Measurements from ENCODE around the gene PIGS. TPM values are rescaled to one million over a fixed set of nuclear protein-coding genes. Genes with fewer than 3 reads are reported as not detected.

The PIGS gene
- total RNA-seq, 2 donors from 2014 or later = 74.9 to 93.2 TPM

DNA sequence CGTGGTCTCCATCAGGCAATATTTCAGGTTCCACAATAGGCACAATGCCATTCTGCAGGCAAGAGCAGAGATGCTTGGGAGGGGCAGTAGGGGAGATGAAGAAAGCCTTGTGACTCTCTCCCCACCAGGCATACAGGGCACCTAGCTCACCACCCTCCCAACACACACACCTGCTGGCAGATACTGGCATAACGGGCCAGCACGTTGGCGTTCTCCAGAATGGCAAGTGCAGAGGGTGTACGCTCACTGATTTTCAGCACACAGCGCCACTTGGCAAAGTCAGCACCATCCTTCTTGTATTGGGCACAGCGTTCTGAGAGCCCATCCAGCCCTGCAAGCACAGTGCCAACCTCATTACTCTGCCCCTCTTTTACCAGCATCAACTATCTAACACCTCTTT is 3.2 kb upstream of the PIGS start:
- DNase-seq (ENCODE audit: low spot score) (no peak), ATAC-seq (no peak)
- Mint-ChIP-seq H3K27me3 (no peaks in the 10 kb centered on the region), H3K36me3 (peaks cover 5% of the 10 kb centered on the region), H3K27ac (no peak overlapping the region), H3K9me3 (no peaks in the 10 kb centered on the region), H3K4me1 (ENCODE audit: low read depth in 2 of 2) (peaks cover 41 to 48% of the 10 kb centered on the region in 2 donors), H3K4me3 (no peak overlapping the region)

DNA sequence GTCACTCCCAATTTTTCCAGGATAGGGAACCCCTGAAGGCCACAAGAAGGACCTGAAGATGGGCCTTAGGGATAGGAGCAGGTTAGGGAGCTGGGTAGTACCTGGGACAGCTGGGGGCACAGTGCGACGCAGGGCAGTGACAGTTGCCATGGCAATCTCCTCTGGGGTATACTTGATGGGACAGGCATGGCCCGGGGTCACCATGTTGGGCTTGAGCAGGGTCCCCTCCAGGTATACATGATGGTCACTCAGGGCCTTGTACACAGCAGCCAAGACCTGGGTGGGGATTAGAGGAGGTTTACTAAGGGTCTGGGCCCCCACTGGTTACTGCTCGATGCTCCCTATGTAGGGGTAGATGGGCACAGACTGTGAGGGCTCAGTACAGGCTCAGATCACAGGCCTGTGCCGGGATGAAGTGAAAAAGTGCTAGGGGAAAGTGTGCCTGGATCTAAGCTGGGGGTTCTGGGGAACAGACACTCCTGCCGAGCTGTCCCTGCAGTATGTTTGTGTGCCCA is 2.7 kb upstream of the PIGS start:
- Mint-ChIP-seq H3K27me3 (no peaks in the 10 kb centered on the region), H3K27ac (no peak overlapping the region), H3K36me3 (peaks cover 1% of the 10 kb centered on the region), H3K4me3 (no peak overlapping the region), H3K4me1 (ENCODE audit: low read depth in 2 of 2) (peaks cover 43 to 45% of the 10 kb centered on the region in 2 donors), H3K9me3 (no peaks in the 10 kb centered on the region)
- no peak for ATAC-seq
- DNase-seq (ENCODE audit: low spot score) = no peak

GRCh38 chr17:28573521-28573920 is 2.2 kb upstream of the PIGS start:
- H3K27ac Mint-ChIP-seq = no peak overlapping the region
- no peaks in the 10 kb centered on the region for H3K36me3 Mint-ChIP-seq
- DNase-seq (ENCODE audit: low spot score) (no peak), ATAC-seq (no peak)
- peaks cover 44 to 45% of the 10 kb centered on the region in 2 donors for H3K4me1 Mint-ChIP-seq (ENCODE audit: low read depth in 2 of 2)
- H3K9me3 Mint-ChIP-seq = no peaks in the 10 kb centered on the region
- H3K4me3 Mint-ChIP-seq = no peak overlapping the region
- no peaks in the 10 kb centered on the region for H3K27me3 Mint-ChIP-seq

GRCh38 chr17:28573040-28573380 is 1.7 kb upstream of the PIGS start:
- Mint-ChIP-seq H3K4me3 (peak overlapping the region; percentile 94), H3K27ac (peak overlapping the region; percentile 83 to 96), H3K4me1 (ENCODE audit: low read depth in 2 of 2) (peaks cover 49 to 50% of the 10 kb centered on the region in 2 donors), H3K27me3 (no peaks in the 10 kb centered on the region), H3K36me3 (no peaks in the 10 kb centered on the region), H3K9me3 (no peaks in the 10 kb centered on the region)
- DNase-seq (ENCODE audit: low spot score) (no peak), ATAC-seq (no peak)

- Mint-ChIP-seq H3K4me3 (peak overlapping the region; percentile 94), H3K27me3 (no peaks in the 10 kb centered on the region), H3K9me3 (no peaks in the 10 kb centered on the region), H3K4me1 (ENCODE audit: low read depth in 2 of 2) (peaks cover 55 to 56% of the 10 kb centered on the region in 2 donors), H3K36me3 (no peaks in the 10 kb centered on the region), H3K27ac (peak overlapping the region; percentile 83 to 96)
- DNase-seq (ENCODE audit: low spot score) = no peak
- ATAC-seq = no peak
Observed at GRCh38 chr17:28572259-28573039, 1.1 kb upstream of the PIGS start.

DNA sequence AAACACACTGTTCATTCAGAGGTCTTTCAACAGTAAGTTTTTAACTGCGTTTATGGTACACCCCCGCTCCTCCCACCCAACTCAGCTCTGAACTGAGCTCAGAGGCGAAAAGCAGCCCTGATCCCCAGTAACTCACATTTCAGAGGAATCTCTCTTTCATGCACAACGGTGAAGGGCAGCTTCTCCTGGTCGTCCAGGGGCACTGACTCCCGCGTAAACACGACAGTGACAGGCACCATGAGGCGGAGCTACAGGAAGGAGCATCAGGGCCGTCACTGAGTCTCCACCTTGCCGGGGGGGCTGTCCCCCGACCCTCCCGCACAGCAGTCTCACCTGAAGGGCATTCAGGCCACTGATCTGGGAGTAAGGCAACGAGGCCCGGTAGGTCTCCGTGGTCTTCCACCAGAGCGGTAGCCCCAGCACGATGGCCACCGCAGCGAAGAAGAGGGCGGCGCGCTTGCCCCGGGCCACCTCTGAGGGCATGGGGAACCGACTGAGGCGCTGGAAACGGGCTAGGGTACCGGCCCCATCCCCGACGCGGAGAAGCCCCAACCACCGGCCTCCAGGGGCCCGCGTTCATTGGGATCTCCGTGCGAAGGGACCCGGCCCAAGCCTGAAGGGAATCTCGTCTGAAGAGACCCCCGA is 486 bp downstream of the PIGS start:
- H3K27ac Mint-ChIP-seq = peak overlapping the region; percentile 83 to 96
- no peaks in the 10 kb centered on the region for H3K36me3 Mint-ChIP-seq
- peak overlapping the region; percentile 94 for H3K4me3 Mint-ChIP-seq
- no peaks in the 10 kb centered on the region for H3K27me3 Mint-ChIP-seq
- ATAC-seq (peak; percentile 56 to 68), DNase-seq (ENCODE audit: low spot score) (no peak)
- peaks cover 47 to 49% of the 10 kb centered on the region in 2 donors for H3K4me1 Mint-ChIP-seq (ENCODE audit: low read depth in 2 of 2)
- H3K9me3 Mint-ChIP-seq = no peaks in the 10 kb centered on the region

- Mint-ChIP-seq H3K36me3 (no peaks in the 10 kb centered on the region), H3K27ac (peak overlapping the region; percentile 1 to 83), H3K4me1 (ENCODE audit: low read depth in 2 of 2) (peaks cover 46 to 49% of the 10 kb centered on the region in 2 donors), H3K4me3 (peak overlapping the region; percentile 94), H3K9me3 (no peaks in the 10 kb centered on the region), H3K27me3 (no peaks in the 10 kb centered on the region)
- no peak for DNase-seq (ENCODE audit: low spot score)
- ATAC-seq = no peak
Observed at GRCh38 chr17:28569446-28569845, 1.9 kb downstream of the PIGS start.

DNA sequence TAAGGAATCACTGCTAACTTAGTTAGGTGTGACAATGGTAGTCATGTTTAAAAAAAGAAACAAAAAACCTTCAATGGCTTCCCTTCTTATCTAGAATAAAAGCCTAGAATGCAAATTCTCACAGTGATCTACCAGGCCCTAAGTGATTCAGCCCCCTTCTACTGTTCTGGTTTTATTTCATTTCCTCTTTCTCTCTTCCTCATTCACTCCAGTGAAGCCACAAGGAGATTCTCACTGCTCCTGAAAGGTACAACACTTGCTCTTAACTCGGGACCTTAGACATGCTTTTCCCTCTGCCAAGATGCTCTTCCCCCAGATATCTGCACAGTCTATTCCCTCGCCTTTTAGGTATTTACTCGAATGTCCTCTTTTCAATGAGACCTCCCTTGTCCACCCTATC is 3.7 kb downstream of the PIGS start:
- peaks cover 40 to 42% of the 10 kb centered on the region in 2 donors for H3K4me1 Mint-ChIP-seq (ENCODE audit: low read depth in 2 of 2)
- no peak for DNase-seq (ENCODE audit: low spot score)
- no peak for ATAC-seq
- peak overlapping the region; percentile 40 to 49 for H3K27ac Mint-ChIP-seq
- H3K4me3 Mint-ChIP-seq = peak overlapping the region; percentile 9
- H3K9me3 Mint-ChIP-seq = no peaks in the 10 kb centered on the region
- no peaks in the 10 kb centered on the region for H3K36me3 Mint-ChIP-seq
- H3K27me3 Mint-ChIP-seq = no peaks in the 10 kb centered on the region

GRCh38 chr17:28563475-28563874 is 7.8 kb downstream of the PIGS start:
- Mint-ChIP-seq H3K4me3 (no peak overlapping the region), H3K9me3 (no peaks in the 10 kb centered on the region), H3K27ac (no peak overlapping the region), H3K36me3 (peaks cover 2% of the 10 kb centered on the region), H3K27me3 (no peaks in the 10 kb centered on the region), H3K4me1 (ENCODE audit: low read depth in 2 of 2) (peaks cover 15 to 17% of the 10 kb centered on the region in 2 donors)
- ATAC-seq (no peak), DNase-seq (ENCODE audit: low spot score) (no peak)

GRCh38 chr17:28555022-28555421 is 16.3 kb downstream of the PIGS start:
- ATAC-seq = no peak
- Mint-ChIP-seq H3K27me3 (no peaks in the 10 kb centered on the region), H3K4me1 (ENCODE audit: low read depth in 2 of 2) (peaks cover 37 to 43% of the 10 kb centered on the region in 2 donors), H3K36me3 (peaks cover 32% of the 10 kb centered on the region), H3K27ac (no peak overlapping the region), H3K9me3 (no peaks in the 10 kb centered on the region), H3K4me3 (no peak overlapping the region)
- DNase-seq (ENCODE audit: low spot score) = no peak

DNA sequence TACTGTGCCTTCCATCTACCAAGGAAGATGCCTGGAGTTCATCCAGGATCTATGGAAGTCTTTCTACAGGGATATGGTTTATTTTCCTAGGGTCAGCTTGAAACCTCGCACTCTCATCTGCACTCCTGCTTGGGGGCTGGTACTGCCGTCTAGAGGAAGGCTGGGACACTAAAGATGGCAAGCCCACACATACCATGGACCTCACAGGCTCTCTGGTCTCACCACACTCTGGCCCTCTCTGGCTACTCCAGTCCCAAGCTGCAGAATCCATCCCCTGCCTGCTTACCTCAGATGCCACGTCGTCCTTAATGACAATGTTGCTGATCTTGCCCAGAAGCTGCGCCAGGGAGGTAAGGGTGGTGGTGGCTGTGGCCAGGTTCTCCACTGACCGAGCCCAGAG is 16.8 kb downstream of the PIGS start:
- ATAC-seq (no peak), DNase-seq (ENCODE audit: low spot score) (no peak)
- no peaks in the 10 kb centered on the region for H3K9me3 Mint-ChIP-seq
- peaks cover 41 to 46% of the 10 kb centered on the region in 2 donors for H3K4me1 Mint-ChIP-seq (ENCODE audit: low read depth in 2 of 2)
- no peak overlapping the region for H3K4me3 Mint-ChIP-seq
- H3K36me3 Mint-ChIP-seq = peaks cover 32% of the 10 kb centered on the region
- H3K27ac Mint-ChIP-seq = peak overlapping the region in 1 of 2 donors; percentile 13
- H3K27me3 Mint-ChIP-seq = no peaks in the 10 kb centered on the region

DNA sequence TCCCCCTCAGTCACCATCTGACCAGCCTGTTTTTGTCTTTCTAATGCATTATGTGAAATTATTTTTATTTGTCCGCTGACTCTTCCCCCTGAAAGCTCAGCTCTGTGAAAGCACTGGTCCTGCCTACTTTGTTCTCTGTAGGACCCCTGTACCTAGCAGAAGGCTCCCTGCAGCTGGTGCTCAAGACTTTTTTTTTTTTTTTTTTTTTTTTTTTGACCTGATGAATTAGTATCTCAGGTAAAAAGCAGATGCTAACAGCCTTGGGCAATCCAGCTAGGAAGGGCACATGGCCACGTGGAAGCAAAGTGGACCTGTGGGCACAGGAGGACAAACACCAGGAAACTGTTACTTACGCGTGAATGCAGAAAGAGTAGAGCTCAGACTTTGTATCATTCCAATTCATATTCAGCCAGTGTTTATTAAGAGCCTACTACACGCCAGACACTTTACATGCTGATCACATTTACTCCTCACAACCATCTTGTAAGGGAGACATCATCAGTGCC is 18.3 kb downstream of the PIGS start:
- no peak for DNase-seq (ENCODE audit: low spot score)
- Mint-ChIP-seq H3K27ac (peak overlapping the region; percentile 46 to 75), H3K4me1 (ENCODE audit: low read depth in 2 of 2) (peaks cover 56 to 61% of the 10 kb centered on the region in 2 donors), H3K27me3 (no peaks in the 10 kb centered on the region), H3K4me3 (peak overlapping the region; percentile 91), H3K9me3 (no peaks in the 10 kb centered on the region), H3K36me3 (peaks cover 28% of the 10 kb centered on the region)
- ATAC-seq = no peak

- Mint-ChIP-seq H3K4me3 (peak within 1 kb of the TSS; percentile 91), H3K27me3 (no peaks in the 10 kb centered on the region), H3K9me3 (no peaks in the 10 kb centered on the region), H3K4me1 (ENCODE audit: low read depth in 2 of 2) (peaks cover 63 to 66% of the 10 kb centered on the region in 2 donors), H3K27ac (peak within 1 kb of the TSS; percentile 93 to 94), H3K36me3 (peaks cover 23% of the 10 kb centered on the region)
- ATAC-seq (peak; percentile 90 to 93), DNase-seq (ENCODE audit: low spot score) (peak; percentile 86)
Observed at GRCh38 chr17:28552176-28552999, 18.9 kb downstream of the PIGS start, which contains the start of gene UNC119. TSS of gene UNC119 (minus strand) at chr17:28552624. CDS start at chr17:28552557, 67 bp downstream.
